GM12878 (cell line): ENCODE results near the gene DDIT4. TPM values are rescaled to one million over a fixed set of nuclear protein-coding genes. Genes with fewer than 3 reads are reported as not detected.
A peak's percentile ranks its signal among the peaks of the same experiment; 100 is the strongest.

ENCODE experiments used
- CEBPZ ChIP-seq: fragments of 150-350 bp; IDR thresholded peaks from 2 replicates; pipeline ENCODE4 v1.6.1; 2016; ENCODE audit warnings: low read depth, low read length
- CUX1 ChIP-seq: IDR thresholded peaks from 2 replicates; pipeline ENCODE4 v1.6.1; 2012; ENCODE audit warnings: improper control_type of control experiment, low read depth, low read length; ENCODE audit not compliant: insufficient replicate concordance
- HCFC1 ChIP-seq: fragments of 150-350 bp; IDR thresholded peaks from 2 replicates; pipeline ENCODE4 v1.6.1; 2014; ENCODE audit warnings: low read length
- IRF3 ChIP-seq: fragments of 450-650 bp; IDR thresholded peaks from 2 replicates; pipeline ENCODE4 v1.6.1; 2014; ENCODE audit warnings: mild to moderate bottlenecking
- KDM1A ChIP-seq: fragments of 200-600 bp; sonication (generic); IDR thresholded peaks from 2 replicates; pipeline ENCODE4 v1.6.1; 2016; ENCODE audit warnings: borderline replicate concordance
- MEF2A ChIP-seq: IDR thresholded peaks from 2 replicates; pipeline ENCODE4 v1.6.1; 2011; ENCODE audit warnings: low read depth, mild to moderate bottlenecking, low read length, moderate library complexity; ENCODE audit not compliant: insufficient read depth
- MEF2B ChIP-seq: fragments of 450-650 bp; IDR thresholded peaks from 2 replicates; pipeline ENCODE4 v1.6.1; 2018; ENCODE audit warnings: mild to moderate bottlenecking, moderate library complexity; ENCODE audit not compliant: partially characterized antibody, poor library complexity, severe bottlenecking
- NFYA ChIP-seq: IDR thresholded peaks from 2 replicates; pipeline ENCODE4 v1.6.1; 2011; ENCODE audit warnings: low read depth, mild to moderate bottlenecking, low read length, improper control_type of control experiment, borderline replicate concordance
- PAX5 ChIP-seq: IDR thresholded peaks from 2 replicates; pipeline ENCODE4 v1.6.1; 2011; ENCODE audit warnings: low read depth, low read length, borderline replicate concordance
- POLR2AphosphoS2 ChIP-seq: IDR thresholded peaks from 2 replicates; pipeline ENCODE4 v1.6.1; 2011; ENCODE audit warnings: low read depth, mild to moderate bottlenecking, low read length, improper control_type of control experiment, moderate library complexity
- SMAD1 ChIP-seq: fragments of 450-650 bp; IDR thresholded peaks from 2 replicates; pipeline ENCODE4 v1.6.1; 2018; ENCODE audit warnings: mild to moderate bottlenecking, low read depth; ENCODE audit not compliant: partially characterized antibody
- STAT3 ChIP-seq: IDR thresholded peaks from 2 replicates; pipeline ENCODE4 v1.6.1; 2011; ENCODE audit warnings: low read depth, low read length, improper control_type of control experiment
- TARDBP ChIP-seq: IDR thresholded peaks from 2 replicates; pipeline ENCODE4 v1.6.1; 2016; ENCODE audit warnings: borderline replicate concordance
- YBX1 ChIP-seq: fragments of 450-650 bp; IDR thresholded peaks from 2 replicates; pipeline ENCODE4 v1.6.1; 2016; ENCODE audit warnings: antibody characterized with exemption
- ZBTB11 ChIP-seq: fragments of 450-650 bp; formaldehyde crosslinking; IDR thresholded peaks from 2 replicates; pipeline ENCODE4 v1.5.0; 2022; ENCODE audit warnings: mild to moderate bottlenecking, missing genetic modification characterization
- polyA plus RNA-seq, 11 experiments: library from polyadenylated mRNA; depleted of rRNA in 4 of 11; unstranded in 6 of 11; stranded (reverse) in 5 of 11; fragments of >200 nt; fragmentation: Nextera tagmentation in 4 of 11; fragmentation: Illumina TruSeq in 1 of 11; extraction: Ambion mirVana in 4 of 11; extraction: Trizol in 1 of 11; gene quantifications; 1 replicate in 1 of 11; 2 replicates in 10 of 11; pipeline versions ENCODE4 v1.2.1 to v1.2.3, GENCODE V29; 2011 to 2016; ENCODE audit warnings: inconsistent platforms in 2 of 11, missing spikeins in 2 of 11, low read depth in 1 of 11
- total RNA-seq, 4 experiments: library from RNA; depleted of rRNA in 3 of 4; stranded (reverse); fragments of >200 nt in 3 of 4; fragmentation: Illumina TruSeq in 1 of 4; extraction: Trizol in 1 of 4; gene quantifications; 2 replicates each; pipeline versions ENCODE4 v1.2.1 to v1.2.3, GENCODE V29; 2013 to 2021

Gene DDIT4
- total and polyA plus RNA-seq, 10 of the 15 experiments (the other 5 are each of a cell fraction or from before 2014, with no cell fraction given) = 2.1 to 277 (median 183) TPM

- TF ChIP-seq CUX1 = no peak
- TF ChIP-seq MEF2A = 0 out of 2 replicates have a peak, but pooled peaks have one; percentile 11
- TF ChIP-seq IRF3 = no peak
- TF ChIP-seq HCFC1 = no peak; the same call in 1 of the 2 replicates
- TF ChIP-seq STAT3 = no peak
- TF ChIP-seq KDM1A = no peak
- TF ChIP-seq POLR2AphosphoS2 = no peak
- TF ChIP-seq YBX1 = no peak
- no peak for TF ChIP-seq NFYA
- no peak for TF ChIP-seq SMAD1
- no peak for TF ChIP-seq CEBPZ
- TF ChIP-seq ZBTB11 (CRISPR knock-in tag) = no peak
- TF ChIP-seq MEF2B = peak; percentile 18
- TF ChIP-seq PAX5 = no peak
- no peak; the same call in 1 of the 2 replicates for TF ChIP-seq TARDBP
Observed at GRCh38 chr10:72272689-72273409, 875 bp upstream of the DDIT4 start (continued).
